Measurements from ENCODE around the gene POLH.
"Not testable (repeated sequence)": the region's sequence is repeated elsewhere in the genome, so short reads cannot be mapped to it uniquely, and the experiment has no call there.

The POLH gene

DNA sequence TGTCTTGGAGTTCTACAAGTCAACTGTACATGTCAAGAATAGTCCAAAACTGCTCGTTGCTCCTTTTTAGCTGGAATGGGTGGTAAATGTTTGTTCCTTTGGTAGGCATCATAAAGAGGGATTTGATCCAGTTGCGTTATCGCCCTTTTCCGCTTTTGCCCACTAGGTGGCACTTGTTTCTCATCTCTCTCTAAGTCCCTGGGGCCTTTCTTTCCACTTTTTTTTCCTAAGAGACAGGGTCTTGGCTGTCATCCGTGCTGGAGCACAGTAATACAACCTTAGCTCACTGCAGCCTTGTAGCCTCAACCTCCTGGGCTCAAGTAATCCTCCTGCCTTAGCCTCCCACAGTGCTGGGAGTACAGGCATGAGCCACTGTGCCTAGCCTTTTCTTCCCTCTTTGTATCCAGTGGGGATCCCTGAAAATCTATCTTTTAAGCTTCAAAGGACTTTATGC is 32.4 kb downstream of the POLH start:
- peak; percentile 70 for DNase-seq

DNA sequence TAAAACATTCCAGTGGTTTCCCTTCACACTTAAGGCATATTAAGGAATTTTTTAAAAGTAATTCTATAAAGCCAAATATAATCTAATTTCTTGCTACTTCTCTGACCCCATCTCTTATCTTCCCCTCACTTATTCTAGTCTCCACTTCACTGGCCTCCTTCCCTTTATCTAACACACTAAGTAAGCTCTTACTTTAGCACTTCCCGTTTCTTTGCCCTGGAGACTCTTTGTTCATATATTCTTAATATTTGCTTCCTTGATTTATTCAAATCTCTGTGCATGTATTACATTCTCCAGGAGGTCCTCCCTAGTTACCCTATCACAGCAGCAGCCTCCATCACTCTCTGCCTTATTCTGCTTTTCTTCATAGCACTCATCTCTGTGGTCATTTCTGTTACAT is 32.8 kb downstream of the POLH start:
- no peak for DNase-seq

DNA sequence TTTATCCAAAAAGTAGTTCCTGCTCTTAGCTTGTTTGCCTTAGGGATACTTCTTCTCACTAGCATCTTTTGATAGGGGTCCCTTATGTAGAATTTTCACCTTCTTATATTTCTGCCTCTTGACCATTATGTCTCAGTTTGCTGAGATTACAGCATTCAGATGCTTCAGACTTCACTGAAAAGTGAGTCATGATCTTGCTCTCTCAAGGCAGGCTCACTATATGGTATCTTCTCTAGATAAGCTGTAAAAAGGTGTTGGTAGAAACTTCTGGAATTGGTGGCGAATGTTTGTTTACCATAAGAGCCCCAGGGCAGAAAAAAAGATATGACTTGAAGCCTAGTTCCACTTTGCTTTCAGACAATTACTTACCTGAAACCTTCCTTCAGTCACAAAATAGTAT is 33.4 kb downstream of the POLH start:
- DNase-seq: no peak

DNA sequence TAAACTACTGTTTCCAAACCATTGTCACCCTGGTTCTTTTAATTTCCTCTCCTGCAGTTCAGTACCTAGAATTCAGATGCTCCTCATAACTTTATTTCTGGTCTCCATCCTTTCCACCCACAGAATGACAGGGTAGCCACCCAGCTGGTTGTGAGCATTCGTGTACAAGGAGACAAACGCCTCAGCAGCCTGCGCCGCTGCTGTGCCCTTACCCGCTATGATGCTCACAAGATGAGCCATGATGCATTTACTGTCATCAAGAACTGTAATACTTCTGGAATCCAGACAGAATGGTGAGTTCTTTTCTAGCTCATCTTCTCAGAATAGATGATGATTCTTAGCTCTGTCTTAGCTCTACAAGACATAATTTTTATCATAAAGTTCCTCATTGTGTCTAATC is 34.4 kb downstream of the POLH start:
- DNase-seq: no peak

DNA sequence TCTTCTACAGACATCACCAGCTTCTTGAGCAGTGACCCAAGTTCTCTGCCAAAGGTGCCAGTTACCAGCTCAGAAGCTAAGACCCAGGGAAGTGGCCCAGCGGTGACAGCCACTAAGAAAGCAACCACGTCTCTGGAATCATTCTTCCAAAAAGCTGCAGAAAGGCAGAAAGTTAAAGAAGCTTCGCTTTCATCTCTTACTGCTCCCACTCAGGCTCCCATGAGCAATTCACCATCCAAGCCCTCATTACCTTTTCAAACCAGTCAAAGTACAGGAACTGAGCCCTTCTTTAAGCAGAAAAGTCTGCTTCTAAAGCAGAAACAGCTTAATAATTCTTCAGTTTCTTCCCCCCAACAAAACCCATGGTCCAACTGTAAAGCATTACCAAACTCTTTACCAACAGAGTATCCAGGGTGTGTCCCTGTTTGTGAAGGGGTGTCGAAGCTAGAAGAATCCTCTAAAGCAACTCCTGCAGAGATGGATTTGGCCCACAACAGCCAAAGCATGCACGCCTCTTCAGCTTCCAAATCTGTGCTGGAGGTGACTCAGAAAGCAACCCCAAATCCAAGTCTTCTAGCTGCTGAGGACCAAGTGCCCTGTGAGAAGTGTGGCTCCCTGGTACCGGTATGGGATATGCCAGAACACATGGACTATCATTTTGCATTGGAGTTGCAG is 37.9 kb downstream of the POLH start:
- DNase-seq: no peak

DNA sequence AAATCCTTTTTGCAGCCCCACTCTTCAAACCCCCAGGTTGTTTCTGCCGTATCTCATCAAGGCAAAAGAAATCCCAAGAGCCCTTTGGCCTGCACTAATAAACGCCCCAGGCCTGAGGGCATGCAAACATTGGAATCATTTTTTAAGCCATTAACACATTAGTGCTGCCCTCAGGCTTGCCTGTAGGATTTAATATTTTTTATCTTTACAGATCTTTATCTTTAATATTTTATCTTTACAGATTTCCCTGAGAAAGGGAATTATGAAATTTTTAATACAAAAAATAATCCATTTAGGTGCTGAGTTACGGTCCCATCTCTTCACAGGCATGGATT is 38.4 kb downstream of the POLH start:
- no peak for DNase-seq

DNA sequence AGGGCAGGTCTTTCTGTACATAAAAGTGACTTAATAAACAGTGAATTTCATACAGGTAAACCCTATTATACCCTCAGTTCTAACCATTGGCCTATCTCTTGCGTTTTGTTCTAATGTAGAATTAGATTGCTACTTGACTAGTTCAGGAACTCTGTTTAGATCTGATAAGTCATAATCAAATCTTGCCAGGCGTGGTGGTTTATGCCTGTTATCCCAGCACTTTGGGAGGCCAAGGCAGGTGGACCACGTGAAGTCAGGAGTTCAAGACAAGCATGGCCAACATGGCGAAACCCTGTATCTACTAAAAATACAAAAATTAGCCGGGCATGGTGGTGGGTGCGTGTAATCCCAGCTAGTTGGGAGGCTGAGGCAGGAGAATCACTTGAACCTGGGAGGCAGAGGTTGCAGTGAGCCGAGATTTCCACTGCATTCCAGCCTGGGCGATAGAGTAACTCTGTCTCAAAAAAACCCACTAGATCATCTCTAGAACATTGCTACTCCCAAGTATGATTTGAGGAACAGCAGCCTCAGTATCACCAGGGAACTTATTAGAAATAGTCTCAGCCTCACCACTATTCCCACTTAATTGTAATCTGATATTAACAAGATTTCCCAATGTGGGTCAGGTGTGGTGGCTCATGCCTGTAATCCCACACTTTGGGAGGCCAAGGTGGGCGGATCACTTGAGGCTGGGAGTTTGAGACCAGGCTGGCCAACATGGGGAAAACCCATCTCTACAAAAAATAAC is 40.9 kb downstream of the POLH start:
- DNase-seq: no peak

DNA sequence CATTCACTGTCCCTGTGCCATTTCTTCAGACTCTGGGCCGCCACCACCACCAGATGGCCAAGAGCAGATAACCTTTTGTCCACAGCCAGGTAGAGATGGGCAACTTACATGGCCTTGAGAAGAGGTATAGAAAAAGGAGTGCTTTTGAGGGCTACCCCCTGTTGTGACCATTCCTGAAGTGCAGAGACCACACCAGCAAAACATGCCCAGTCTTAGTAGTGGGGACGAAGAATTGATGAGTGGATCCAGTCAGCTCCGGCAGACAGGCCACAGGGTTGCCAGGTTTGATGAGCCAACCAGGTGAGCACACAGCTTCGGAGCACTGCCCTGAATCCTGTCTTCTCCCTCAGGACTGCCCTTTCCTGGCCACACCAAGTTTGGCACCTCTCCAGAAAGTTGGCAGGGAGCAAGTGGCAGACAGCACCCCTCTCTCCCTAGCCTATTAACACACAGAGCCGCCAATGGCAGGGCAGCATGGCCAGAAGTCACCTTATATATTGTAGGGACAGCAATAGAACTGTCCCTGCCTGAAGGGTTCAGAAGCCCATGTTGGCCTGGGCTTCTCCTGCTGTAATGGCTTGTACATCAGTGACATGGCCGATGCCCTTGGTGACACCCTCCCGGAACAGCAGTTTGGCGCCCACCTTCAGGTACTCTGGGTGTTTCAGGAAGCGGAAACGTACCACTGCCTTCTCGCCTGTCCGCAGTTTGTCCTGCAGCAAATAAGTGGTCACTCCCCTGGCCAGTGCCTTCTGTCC is 45.3 kb downstream of the POLH start:
- no peak for DNase-seq

DNA sequence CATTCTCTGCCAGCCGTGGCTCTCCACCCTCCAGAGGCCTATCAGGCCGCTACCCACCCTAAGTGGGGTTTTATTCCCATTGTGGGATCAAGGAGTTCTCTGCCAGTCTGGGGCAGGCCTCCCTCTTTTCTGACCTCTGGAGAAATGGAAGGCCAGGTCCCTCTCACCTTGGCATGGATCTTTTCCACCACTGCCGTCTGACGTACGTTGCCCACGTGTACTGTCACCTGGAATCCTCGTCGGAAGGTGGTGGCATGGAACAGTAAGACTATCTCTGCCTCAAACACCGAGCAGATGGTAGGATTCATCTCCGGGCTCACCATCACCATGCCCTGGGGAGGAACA is 45.8 kb downstream of the POLH start:
- DNase-seq: no peak

DNA sequence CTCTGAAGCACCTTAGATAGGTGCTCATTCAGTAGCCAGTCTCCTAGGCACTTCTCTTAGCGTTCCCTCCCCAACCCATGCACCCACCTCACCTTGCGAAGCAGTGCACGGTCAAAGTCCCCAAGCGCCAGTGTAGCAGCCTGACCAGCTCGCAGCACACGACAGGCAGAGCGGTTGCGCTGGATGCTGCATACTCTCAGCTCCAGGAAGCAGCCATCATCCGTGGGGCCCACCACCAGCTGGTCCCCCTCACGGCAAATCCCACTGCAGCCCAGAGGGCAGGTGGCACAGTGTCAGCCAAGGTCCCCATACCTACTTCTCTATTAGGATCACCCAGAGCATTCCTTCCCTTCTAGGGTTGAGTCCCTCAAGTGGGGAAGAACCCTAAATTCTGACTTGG is 46.6 kb downstream of the POLH start:
- DNase-seq: no peak

DNA sequence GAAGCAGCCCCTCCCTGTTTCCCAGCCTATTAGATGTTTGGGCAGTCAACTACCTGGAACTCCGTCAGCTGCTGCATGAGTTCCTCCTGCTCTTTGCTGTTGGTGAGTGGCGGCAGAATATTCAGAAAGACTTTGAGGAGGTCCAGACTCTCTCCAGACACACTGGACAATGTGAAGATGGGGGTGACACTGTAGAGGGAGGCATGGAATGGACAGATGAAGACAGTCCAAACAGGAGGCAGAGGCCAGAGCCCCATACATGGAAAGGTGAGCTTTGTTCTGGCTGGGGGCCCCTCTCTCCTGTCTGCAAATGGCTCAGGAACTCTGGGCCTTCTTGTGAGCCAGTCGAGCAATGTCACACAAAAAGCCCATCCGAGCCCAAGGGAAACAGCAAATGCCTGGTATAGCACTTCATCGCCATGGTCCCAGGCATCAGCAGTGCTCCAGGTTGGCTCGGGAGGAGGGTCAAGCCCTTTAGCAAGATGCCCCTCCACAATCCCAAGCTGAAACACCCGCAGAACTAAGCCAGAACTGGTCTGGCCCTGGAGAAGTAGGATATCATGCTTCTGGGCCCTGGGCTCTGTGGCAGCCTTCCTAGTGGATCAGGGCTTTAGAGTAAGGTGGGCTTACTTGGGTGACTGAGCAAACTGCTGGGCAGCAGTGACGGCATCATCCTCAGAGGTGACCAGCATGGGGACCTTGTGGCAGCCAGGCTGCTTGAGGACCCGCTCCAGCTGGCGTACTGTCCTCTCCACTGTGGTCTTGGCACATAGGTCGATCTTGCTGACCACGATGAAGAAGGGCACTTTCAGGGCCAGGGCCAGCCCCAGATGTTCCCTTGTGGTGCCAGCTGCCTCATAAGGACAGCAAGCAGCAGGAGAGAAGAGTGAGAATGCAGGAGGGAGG is 48.1 kb downstream of the POLH start:
- DNase-seq: no peak

DNA sequence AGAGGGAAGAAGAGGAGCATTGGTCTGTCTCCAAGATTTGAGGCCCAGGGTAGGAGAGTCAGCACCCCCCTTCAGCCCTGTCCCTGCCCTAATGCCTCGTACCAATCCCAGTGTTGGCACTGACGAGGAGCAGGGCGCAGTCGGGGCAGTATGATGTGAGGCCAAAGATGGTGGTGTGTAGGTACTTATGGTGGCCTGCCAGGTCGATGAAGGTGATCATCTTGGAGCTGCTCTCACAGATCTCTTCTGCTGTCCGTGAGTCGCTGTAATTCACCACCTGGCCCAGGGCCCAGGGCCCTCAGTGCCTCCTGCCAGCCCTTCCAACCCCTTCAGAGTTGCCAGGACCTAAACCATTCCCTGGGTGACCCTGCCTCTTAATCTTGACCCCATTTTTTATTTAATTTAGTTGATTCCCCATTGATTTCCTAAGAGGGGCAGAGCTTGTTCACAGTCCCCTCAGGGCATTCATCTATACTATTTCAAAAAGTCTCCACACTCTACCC is 48.9 kb downstream of the POLH start:
- DNase-seq: no peak

DNA sequence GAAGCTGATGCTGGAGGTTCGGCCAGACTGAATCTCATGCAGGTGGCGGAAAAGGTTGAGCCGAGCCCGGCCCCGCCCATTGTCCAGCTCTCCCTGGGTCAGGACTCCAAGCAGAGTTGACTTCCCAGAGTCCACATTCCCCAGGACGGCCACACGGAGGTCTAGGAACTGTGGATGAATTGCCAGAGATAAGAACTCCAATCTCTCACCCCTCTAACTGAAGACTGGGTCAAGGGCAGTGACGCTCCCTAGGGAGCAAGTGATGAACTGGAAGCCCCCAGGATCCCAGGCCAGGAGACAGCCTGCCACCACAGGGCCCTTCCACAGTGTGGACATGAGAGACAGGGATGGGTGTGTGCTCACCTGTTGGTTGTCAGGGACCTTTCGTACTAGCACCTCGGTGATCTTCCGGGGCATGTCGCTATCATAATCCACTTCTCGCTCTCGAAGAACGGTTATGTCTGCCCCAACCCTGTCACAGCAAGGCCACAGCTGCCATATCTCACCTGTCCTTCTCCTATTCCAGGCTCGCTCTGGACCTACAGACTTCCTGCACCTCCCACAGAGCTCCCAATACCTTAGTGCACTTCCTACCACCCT is 49.5 kb downstream of the POLH start:
- no peak for DNase-seq

DNA sequence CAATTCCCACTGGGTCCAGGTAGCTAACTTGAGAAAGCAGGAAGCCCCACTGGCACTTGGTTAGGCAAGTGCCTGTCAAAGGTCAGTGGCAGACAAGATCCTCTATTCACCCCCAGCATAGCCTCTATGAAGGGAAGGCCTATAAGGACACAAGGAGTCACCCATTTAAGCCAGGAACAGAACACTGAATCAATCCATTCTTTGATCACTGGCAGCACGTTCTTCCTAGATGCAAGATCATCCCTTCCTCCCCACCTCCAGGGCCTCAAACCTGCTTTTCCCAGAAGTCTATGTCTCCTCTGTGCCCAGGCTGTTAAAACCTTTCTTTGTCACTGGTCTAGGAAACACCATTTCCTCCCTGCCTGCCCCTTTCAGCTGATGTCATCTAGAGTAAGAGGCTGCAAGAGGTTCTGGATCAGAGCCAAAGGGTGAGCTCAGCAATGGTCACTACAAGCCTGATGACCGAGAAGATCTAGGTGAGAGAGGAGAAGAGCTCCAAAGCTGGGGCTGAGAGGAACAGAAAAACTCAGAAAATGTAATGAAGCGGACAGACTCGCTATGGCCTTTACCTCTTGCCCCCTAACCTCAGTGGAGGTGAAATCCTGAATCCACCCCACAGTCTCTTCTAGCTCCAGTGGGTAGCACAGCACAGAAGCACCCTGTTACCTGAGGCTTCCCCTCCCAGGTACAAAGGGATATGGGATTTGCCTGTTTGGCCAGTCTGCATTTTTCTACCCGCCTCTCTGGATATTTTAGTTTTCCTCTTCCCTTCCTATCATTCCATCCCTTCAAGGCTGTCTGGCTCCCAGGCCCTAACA is 51.2 kb downstream of the POLH start:
- DNase-seq: no peak

DNA sequence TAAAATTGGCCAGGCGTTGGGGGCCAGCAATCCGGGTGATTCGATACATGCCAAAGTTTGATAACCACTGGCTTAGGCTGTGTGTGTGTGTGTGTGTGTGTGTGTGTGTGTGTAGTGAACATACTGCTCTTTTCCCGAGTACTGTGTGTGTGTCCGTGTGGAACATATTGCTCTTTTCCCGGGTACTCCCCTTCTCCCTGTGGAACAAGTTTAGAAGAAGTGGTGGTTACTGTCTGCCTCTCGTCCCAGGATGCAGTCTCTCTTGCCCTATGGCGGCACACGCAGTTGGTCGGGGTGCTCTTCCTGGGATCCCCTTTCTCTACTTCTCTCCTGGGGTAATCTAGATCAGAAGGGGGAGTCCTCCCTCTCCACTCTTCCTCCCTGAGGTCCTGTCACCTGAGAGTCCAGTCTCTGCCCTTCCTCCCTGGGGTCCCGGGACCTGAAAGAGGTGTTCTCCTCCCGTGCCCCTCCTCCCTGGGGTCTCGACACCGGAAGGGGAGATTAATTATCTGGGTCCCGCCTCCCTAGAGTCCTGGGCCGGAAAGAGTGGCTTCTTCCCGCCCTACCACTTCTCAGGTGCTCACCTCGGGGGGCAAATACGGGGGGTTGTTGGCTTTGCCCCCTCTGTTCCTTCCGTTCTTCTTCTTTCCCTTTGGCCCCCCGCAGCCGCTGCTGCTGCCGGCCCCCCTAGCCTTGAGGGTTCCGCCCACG is 52.6 kb downstream of the POLH start:
- DNase-seq: peak; percentile 63

DNA sequence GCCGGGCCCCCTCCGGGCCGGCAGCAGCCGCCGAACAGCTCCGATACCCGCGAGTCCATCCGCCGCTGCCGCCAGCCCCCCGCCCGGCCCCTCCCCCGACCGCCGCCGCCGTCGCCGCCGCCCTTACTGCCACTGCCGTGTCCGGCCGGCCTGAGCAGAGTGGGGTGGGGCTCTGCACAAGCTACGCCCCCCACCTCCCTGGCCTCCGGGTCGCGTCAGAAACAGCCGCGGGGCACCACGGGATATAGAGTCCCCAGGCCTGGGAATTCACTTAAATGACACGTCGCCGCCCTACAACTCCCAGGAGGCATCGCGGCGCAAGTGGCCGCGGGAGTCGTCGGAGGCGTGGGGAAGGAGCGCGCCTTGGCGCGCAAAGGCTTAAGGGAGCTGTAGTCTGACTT is 53.1 kb downstream of the POLH start, which contains the start of gene GTPBP2:
Gene GTPBP2 (minus strand): TSS at position 161 of the 401 bp plus-strand sequence. CDS start 102 bp downstream, at position 59.
- DNase-seq: peak; percentile 96

DNA sequence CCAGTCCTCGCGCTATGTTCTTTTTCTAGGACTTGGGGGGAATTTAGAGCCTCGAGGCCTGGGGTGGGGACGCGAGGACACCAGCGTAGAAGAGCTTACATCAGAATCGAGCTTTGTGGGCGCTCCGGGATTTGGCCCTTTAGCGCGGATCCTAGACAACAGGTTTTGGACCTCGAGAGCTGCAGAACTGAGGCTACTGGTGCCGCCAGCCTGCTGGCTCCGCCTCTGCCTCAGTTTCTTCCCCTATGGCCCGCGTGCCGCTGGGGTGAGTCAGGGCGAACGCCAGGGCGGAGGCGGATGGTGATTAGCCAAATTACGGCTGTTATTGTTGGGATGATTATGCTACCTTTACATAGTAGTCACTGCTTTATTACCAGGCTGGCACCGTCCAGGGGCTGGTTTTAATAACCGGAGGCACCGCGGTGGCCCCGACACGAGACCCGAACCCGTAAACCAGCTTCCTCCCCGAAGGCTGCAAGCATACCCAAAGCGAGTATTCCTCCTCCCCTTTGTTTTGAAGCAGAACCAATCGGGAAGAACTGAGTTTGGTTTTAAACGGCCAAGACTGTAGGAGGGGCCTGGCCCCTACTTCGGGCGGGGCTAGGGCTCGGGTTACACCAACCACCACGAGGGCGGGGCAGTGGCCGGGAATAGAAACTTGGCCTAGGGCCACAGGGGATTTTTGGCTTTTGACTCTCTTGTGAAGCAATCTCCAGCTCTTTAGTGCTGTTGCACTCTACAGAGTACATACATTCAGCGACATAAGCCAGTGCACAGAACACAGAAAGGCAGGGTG is 53.7 kb downstream of the POLH start:
- DNase-seq: peak; percentile 88

DNA sequence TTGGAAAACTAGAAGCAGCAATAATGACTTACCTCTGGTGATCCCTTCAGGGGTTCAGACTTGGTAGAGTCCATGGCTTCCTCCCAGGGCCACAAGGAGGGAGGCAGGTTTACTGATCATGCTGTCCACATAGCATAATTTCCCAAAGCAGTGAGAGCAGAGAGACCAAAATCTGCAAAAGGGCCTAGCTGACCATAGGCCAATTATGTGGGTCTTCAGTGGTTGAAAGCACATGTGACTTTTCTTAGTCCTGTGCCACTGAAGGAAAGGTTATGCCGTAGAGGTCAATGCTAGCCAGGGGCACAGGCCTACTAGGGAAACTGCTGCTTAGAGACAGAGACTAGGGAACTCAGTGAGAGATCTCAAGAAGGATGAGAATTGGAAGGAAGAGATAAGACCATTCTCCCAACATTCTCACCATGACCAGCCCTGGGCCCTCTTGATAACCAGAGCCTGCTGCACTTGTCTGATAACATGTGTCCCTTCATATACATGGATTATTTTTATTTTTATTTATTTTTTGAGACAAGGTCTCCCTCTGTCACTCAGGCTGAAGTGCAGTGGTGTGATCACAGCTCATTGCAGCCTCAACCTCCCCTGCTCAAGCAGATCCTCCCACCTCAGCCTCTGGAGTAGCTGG is 55.1 kb downstream of the POLH start:
- no peak for DNase-seq

DNA sequence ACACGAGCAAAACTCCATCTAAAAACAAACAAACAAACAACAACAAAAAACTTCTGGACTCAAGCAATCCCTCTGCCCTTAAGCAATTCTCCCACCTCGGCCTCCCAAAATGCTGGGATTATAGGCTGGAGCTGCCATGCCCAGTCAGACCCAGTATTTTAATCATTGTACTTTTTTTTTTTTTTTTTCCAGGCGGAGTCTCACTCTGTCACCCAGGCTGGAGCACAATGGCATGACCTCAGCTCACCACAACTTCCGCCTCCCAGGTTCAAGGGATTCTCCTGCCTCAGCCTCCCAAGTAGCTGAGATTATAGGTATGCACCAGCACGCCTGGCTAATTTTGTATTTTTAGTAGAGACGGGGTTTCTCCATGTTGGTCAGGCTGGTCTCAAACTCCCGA is 57.0 kb downstream of the POLH start:
- DNase-seq: not testable (repeated sequence)

All from CD4-positive, alpha-beta T cell treated with Interleukin-6 for 4 hours (primary cell).